Measurements from ENCODE around the gene EIF4A3. TPM values are rescaled to one million over a fixed set of nuclear protein-coding genes. Genes with fewer than 3 reads are reported as not detected.
A peak's percentile ranks its signal among the peaks of the same experiment; 100 is the strongest.

EIF4A3 gene
- total RNA-seq, 1 donor from 2014 or later = 89.9 TPM

- Histone ChIP-seq H3K27me3 (ENCODE audit: insufficient read depth, low read length) (peaks cover 3% of the 10 kb centered on the region), H3K9ac (ENCODE audit: low read length) (no peak overlapping the region), H3K36me3 (ENCODE audit: insufficient read depth, low read length) (no peaks in the 10 kb centered on the region), H2AFZ (ENCODE audit: low read depth, low read length) (no peak overlapping the region), H3K27ac (ENCODE audit: low read depth, low read length) (no peak overlapping the region), H3K9me3 (ENCODE audit: insufficient read depth, low read depth, low read length) (no peaks in the 10 kb centered on the region), H3K4me2 (ENCODE audit: low read length) (peak overlapping the region; percentile 47), H4K20me1 (ENCODE audit: insufficient read depth, low read length) (no peaks in the 10 kb centered on the region), H3K4me3 (ENCODE audit: insufficient read depth, low read depth, low read length) (no peak overlapping the region), H3K79me2 (ENCODE audit: insufficient read depth, low read length) (no peaks in the 10 kb centered on the region), H3K4me1 (ENCODE audit: insufficient read depth, low read length) (peaks cover 14% of the 10 kb centered on the region)
- DNase-seq (ENCODE audit: low read depth) = peak; percentile 88
- H3K4me3 Mint-ChIP-seq (ENCODE audit: unreplicated experiment) = no peak overlapping the region
- FAIRE-seq = no peak
- TF ChIP-seq, protein P1, sequence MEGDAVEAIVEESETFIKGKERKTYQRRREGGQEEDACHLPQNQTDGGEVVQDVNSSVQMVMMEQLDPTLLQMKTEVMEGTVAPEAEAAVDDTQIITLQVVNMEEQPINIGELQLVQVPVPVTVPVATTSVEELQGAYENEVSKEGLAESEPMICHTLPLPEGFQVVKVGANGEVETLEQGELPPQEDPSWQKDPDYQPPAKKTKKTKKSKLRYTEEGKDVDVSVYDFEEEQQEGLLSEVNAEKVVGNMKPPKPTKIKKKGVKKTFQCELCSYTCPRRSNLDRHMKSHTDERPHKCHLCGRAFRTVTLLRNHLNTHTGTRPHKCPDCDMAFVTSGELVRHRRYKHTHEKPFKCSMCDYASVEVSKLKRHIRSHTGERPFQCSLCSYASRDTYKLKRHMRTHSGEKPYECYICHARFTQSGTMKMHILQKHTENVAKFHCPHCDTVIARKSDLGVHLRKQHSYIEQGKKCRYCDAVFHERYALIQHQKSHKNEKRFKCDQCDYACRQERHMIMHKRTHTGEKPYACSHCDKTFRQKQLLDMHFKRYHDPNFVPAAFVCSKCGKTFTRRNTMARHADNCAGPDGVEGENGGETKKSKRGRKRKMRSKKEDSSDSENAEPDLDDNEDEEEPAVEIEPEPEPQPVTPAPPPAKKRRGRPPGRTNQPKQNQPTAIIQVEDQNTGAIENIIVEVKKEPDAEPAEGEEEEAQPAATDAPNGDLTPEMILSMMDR (IDR thresholded peaks at IDR 0.05; ENCODE audit: insufficient read depth, low read depth, low read length) = no peak
- TF ChIP-seq EZH2 (IDR thresholded peaks at IDR 0.05; ENCODE audit: insufficient read depth, low read length) = no peak
- H3K36me3 Mint-ChIP-seq (ENCODE audit: low read depth, unreplicated experiment) = no peaks in the 10 kb centered on the region
- H3K4me1 Mint-ChIP-seq (ENCODE audit: low read depth, unreplicated experiment) = peaks cover 9% of the 10 kb centered on the region
- H3K27me3 Mint-ChIP-seq (ENCODE audit: low read depth, unreplicated experiment) = peaks cover 3% of the 10 kb centered on the region
- no peaks in the 10 kb centered on the region for H3K9me3 Mint-ChIP-seq (ENCODE audit: unreplicated experiment)
- H3K27ac Mint-ChIP-seq (ENCODE audit: unreplicated experiment) = no peak overlapping the region
Observed at GRCh38 chr17:80125656-80126448, 21.1 kb downstream of the EIF4A3 start.

- FAIRE-seq = no peak
Observed at GRCh38 chr17:80124351-80124981, 22.5 kb downstream of the EIF4A3 start.

More at GRCh38 chr17:80124351-80124981, 22.5 kb downstream of the EIF4A3 start:
- Histone ChIP-seq H2AFZ (ENCODE audit: low read depth, low read length) (no peak overlapping the region), H3K4me1 (ENCODE audit: insufficient read depth, low read length) (peaks cover 14% of the 10 kb centered on the region), H4K20me1 (ENCODE audit: insufficient read depth, low read length) (no peaks in the 10 kb centered on the region), H3K36me3 (ENCODE audit: insufficient read depth, low read length) (no peaks in the 10 kb centered on the region), H3K27me3 (ENCODE audit: insufficient read depth, low read length) (peaks cover 3% of the 10 kb centered on the region), H3K4me2 (ENCODE audit: low read length) (no peak overlapping the region), H3K9me3 (ENCODE audit: insufficient read depth, low read depth, low read length) (no peaks in the 10 kb centered on the region), H3K4me3 (ENCODE audit: insufficient read depth, low read depth, low read length) (no peak overlapping the region), H3K79me2 (ENCODE audit: insufficient read depth, low read length) (no peaks in the 10 kb centered on the region), H3K9ac (ENCODE audit: low read length) (no peak overlapping the region), H3K27ac (ENCODE audit: low read depth, low read length) (no peak overlapping the region)
- Mint-ChIP-seq H3K36me3 (ENCODE audit: low read depth, unreplicated experiment) (no peaks in the 10 kb centered on the region), H3K4me3 (ENCODE audit: unreplicated experiment) (no peak overlapping the region), H3K9me3 (ENCODE audit: unreplicated experiment) (no peaks in the 10 kb centered on the region), H3K27ac (ENCODE audit: unreplicated experiment) (peak overlapping the region; percentile 53), H3K27me3 (ENCODE audit: low read depth, unreplicated experiment) (peaks cover 3% of the 10 kb centered on the region), H3K4me1 (ENCODE audit: low read depth, unreplicated experiment) (peaks cover 9% of the 10 kb centered on the region)
- DNase-seq (ENCODE audit: low read depth) = peak; percentile 50
- TF ChIP-seq, protein P1 (IDR thresholded peaks at IDR 0.05; ENCODE audit: insufficient read depth, low read depth, low read length) = peak; percentile 37
- TF ChIP-seq EZH2 (IDR thresholded peaks at IDR 0.05; ENCODE audit: insufficient read depth, low read length) = no peak
